ENCODE measurements around the gene ELFN2.

Gene ELFN2

GRCh38 chr22:37435970-37436603, 8.8 kb upstream of the ELFN2 start:
- no peak for DNase-seq (ENCODE audit: low read depth)

GRCh38 chr22:37433786-37434185, 6.5 kb upstream of the ELFN2 start:
- DNase-seq (ENCODE audit: low read depth) = no peak
- TF ChIP-seq CTCF (IDR thresholded peaks at IDR 0.05; ENCODE audit: low read depth, low read length, missing control alignments) = no peak
- H3K4me3 ChIP-seq (ENCODE audit: low read depth, low read length) = no peak overlapping the region
- in situ Hi-C loops (cut with HindIII; ENCODE audit: low sequenced_read_pairs) = no loop called here

More at GRCh38 chr22:37435970-37436603, 8.8 kb upstream of the ELFN2 start:
- TF ChIP-seq CTCF (IDR thresholded peaks at IDR 0.05; ENCODE audit: low read depth, low read length, missing control alignments) = no peak
- H3K4me3 ChIP-seq (ENCODE audit: low read depth, low read length) = no peak overlapping the region
- in situ Hi-C loops (cut with HindIII; ENCODE audit: low sequenced_read_pairs) = no loop called here

- no peak overlapping the region for H3K4me3 ChIP-seq (ENCODE audit: low read depth, low read length)
- DNase-seq (ENCODE audit: low read depth) = no peak
- in situ Hi-C loops (cut with HindIII; ENCODE audit: low sequenced_read_pairs) = no loop called here
- TF ChIP-seq CTCF (IDR thresholded peaks at IDR 0.05; ENCODE audit: low read depth, low read length, missing control alignments) = no peak
Measured at GRCh38 chr22:37432708-37433054, 5.4 kb upstream of the ELFN2 start.

- peak; percentile 99 for DNase-seq (ENCODE audit: low read depth)
- TF ChIP-seq CTCF (IDR thresholded peaks at IDR 0.05; ENCODE audit: low read depth, low read length, missing control alignments) = no peak
- in situ Hi-C loops (cut with HindIII; ENCODE audit: low sequenced_read_pairs) = no loop called here
- H3K4me3 ChIP-seq (ENCODE audit: low read depth, low read length) = no peak overlapping the region
Measured at GRCh38 chr22:37431801-37432707, 4.8 kb upstream of the ELFN2 start.

GRCh38 chr22:37431366-37431765, 4.1 kb upstream of the ELFN2 start:
- in situ Hi-C loops (cut with HindIII; ENCODE audit: low sequenced_read_pairs) = no loop called here
- no peak for TF ChIP-seq CTCF (IDR thresholded peaks at IDR 0.05; ENCODE audit: low read depth, low read length, missing control alignments)
- H3K4me3 ChIP-seq (ENCODE audit: low read depth, low read length) = no peak overlapping the region
- no peak for DNase-seq (ENCODE audit: low read depth)

GRCh38 chr22:37430941-37431340, 3.7 kb upstream of the ELFN2 start:
- TF ChIP-seq CTCF (IDR thresholded peaks at IDR 0.05; ENCODE audit: low read depth, low read length, missing control alignments) = no peak
- H3K4me3 ChIP-seq (ENCODE audit: low read depth, low read length) = no peak overlapping the region
- in situ Hi-C loops (cut with HindIII; ENCODE audit: low sequenced_read_pairs) = no loop called here
- DNase-seq (ENCODE audit: low read depth) = no peak

Data from astrocyte of the cerebellum (primary cell).